ENCODE results near the gene NECTIN1. TPM values are rescaled to one million over a fixed set of nuclear protein-coding genes. Genes with fewer than 3 reads are reported as not detected.

NECTIN1 gene
- total RNA-seq, 1 experiment from 2014 or later: 2.3 TPM

DNA sequence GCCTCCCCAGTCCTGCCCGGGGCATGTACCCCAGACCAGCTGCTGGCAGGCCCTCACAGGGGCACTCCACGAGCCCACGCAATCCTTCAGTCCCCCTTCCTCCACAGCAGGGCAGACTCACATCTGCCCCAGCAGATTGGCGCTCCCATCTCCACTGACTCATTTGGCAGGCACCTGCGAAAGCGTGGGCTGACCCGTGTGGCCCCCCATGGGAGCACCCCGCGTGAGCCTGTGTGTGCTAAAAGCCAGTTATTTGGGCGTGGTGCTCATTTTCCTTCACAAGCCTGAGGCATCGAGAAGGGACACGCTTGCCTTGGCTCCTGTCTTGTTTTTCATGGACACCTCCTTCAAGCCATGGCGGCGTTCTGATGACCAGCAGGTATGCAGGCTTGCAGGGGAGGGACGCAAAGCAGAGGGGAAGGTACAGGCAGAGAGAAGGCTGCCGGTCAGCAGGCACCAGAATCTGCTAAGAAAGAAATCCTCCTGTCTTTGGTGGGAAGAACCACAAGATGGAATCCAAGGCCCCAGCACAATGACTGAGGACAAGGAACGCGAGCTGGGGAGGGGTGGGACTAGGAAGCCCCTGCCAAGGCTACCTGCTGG lies 8.6 kb downstream of the NECTIN1 start:
- no peaks in the 10 kb centered on the region for H3K27me3 ChIP-seq (replicated peaks)
- no peak overlapping the region for H3K4me3 ChIP-seq
- no peak for DNase-seq (ENCODE audit: low read depth in 1 of 2, low spot score in 2 of 2)
- peaks cover 6% of the 10 kb centered on the region; the same call in 1 of the 2 replicates for H3K4me1 ChIP-seq (replicated peaks)
- H3K9me3 ChIP-seq (replicated peaks): no peaks in the 10 kb centered on the region
- no peak overlapping the region for H3K27ac ChIP-seq
- no peaks in the 10 kb centered on the region for H3K36me3 ChIP-seq

DNA sequence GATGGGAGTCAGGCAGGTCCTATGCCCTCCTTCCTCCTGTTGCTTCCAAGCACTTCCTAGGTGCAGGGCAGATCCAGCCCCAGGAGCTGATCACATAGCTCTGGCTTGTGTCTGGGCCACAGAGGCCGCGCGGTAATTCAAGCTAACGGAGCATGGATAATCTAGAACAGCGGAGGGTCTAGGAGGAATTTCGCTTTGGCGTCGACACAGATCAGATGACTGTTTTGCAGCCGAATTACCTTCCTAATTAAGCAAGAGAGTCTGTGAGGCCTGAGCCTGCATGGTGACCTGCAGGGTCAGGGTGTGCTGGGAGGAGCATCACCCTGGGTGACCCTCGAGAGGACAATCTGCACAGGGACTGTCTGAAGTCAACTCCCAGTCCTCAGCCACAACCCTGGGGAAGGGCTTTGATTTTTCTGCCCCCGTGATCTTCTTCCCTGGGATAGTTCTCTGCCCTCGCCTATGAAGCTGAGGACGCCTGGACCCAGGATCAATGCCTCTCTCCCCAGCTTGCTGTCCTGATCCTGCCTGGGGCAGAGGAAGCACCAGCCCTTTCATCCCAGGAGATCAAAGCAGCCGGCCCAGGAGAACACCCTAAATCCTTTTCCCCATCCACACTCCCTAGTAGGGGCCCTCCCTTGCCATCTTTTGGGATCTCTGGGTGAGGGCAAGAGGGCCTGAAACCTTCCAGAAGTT lies 11.0 kb downstream of the NECTIN1 start:
- DNase-seq (ENCODE audit: low read depth in 1 of 2, low spot score in 2 of 2): no peak
- Histone ChIP-seq H3K27ac (no peak overlapping the region), H3K4me1 (replicated peaks) (peaks cover 6% of the 10 kb centered on the region; the same call in 1 of the 2 replicates), H3K36me3 (no peaks in the 10 kb centered on the region), H3K4me3 (no peak overlapping the region), H3K9me3 (replicated peaks) (no peaks in the 10 kb centered on the region), H3K27me3 (replicated peaks) (no peaks in the 10 kb centered on the region)

DNA sequence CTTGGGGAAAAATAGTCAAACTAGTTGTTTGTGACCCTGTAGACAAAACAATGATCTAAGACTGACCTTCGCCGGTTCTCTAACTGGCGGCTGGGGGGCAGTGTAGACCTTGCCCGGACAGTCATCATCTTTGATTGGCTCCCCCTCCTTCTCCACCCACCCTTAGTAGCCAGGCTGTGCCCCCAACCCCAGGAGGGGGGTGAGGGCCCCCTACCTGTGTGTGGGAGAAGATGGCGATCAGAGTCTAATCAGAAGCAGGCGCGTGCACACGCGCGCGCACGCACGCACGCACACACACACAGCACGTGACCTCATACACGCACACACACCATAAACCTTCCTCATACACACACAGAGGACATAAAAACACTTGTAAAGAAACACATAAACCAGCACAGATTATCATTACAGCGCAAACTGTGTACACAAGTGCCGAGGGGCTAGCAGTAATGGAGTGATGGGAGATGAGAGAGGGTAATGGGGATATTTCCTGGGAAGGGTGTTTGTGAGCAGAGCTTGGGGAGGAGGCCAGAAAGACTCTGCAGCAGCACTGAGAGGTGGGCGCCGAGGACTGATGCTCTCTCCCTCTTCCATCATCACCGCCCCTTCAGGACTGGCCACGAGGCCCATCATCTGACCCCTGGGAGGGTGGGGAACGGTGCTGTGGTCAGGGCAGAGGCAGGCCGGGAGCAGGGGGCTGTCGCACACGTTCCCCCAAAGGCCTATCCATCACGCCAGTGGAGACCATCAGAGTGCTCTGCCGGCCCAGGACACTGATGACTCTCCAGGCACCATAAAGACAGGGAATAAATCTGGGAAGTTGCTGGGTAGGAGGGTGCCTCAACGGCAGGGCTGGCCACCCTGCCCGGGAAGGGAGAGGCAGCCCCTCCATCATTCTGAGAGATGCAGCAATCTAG lies 12.2 kb downstream of the NECTIN1 start:
- Histone ChIP-seq H3K36me3 (no peaks in the 10 kb centered on the region), H3K9me3 (replicated peaks) (no peaks in the 10 kb centered on the region), H3K27me3 (replicated peaks) (no peaks in the 10 kb centered on the region), H3K4me3 (no peak overlapping the region), H3K27ac (no peak overlapping the region), H3K4me1 (replicated peaks) (peaks cover 6% of the 10 kb centered on the region; the same call in 1 of the 2 replicates)
- DNase-seq (ENCODE audit: low read depth in 1 of 2, low spot score in 2 of 2): no peak

DNA sequence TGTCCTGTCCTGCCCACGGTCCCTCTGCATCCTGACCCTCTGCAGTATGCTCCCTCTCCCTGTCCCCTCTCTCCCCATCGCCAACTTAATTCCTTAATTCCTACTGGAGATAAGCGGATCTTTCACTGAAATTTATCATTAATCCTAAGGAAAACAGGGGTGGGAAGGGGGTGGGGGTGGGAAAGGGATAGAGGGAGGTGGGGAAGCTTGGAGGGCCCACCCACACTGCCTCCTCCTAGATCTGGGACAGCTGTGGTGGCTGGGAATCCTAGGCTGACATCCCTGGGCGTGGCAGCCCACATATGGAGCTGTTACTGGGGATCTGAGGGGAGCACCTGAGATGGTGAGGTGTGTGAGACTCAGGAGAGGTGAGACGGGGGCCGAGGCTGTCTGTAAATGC lies 14.4 kb downstream of the NECTIN1 start:
- no peak for DNase-seq (ENCODE audit: low read depth in 1 of 2, low spot score in 2 of 2)
- Histone ChIP-seq H3K36me3 (no peaks in the 10 kb centered on the region), H3K27me3 (replicated peaks) (no peaks in the 10 kb centered on the region), H3K4me1 (replicated peaks) (no peaks in the 10 kb centered on the region), H3K27ac (no peak overlapping the region), H3K9me3 (replicated peaks) (no peaks in the 10 kb centered on the region), H3K4me3 (no peak overlapping the region)

DNA sequence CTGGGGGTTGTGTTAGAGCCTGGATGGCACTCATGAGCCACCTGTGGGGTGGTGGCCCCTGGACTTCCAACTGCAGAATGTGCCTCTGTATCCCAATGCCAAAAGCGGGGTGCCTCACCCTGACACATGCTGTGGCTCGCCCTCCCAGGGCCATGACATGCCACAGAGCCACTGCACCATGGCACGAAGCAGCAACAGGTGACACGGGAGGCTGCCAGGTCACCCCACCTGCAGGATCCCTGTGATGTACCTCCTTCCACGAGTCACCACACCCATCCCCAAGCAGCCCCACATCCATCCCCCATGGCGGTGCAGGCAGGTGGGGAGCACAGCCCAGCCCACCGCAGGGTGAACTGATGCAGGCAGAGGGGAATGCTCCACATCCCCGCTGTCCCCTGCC lies 14.8 kb downstream of the NECTIN1 start:
- no peak overlapping the region for H3K27ac ChIP-seq
- H3K4me3 ChIP-seq: no peak overlapping the region
- no peaks in the 10 kb centered on the region for H3K4me1 ChIP-seq (replicated peaks)
- H3K36me3 ChIP-seq: no peaks in the 10 kb centered on the region
- no peaks in the 10 kb centered on the region for H3K27me3 ChIP-seq (replicated peaks)
- no peak for DNase-seq (ENCODE audit: low read depth in 1 of 2, low spot score in 2 of 2)
- H3K9me3 ChIP-seq (replicated peaks): no peaks in the 10 kb centered on the region

DNA sequence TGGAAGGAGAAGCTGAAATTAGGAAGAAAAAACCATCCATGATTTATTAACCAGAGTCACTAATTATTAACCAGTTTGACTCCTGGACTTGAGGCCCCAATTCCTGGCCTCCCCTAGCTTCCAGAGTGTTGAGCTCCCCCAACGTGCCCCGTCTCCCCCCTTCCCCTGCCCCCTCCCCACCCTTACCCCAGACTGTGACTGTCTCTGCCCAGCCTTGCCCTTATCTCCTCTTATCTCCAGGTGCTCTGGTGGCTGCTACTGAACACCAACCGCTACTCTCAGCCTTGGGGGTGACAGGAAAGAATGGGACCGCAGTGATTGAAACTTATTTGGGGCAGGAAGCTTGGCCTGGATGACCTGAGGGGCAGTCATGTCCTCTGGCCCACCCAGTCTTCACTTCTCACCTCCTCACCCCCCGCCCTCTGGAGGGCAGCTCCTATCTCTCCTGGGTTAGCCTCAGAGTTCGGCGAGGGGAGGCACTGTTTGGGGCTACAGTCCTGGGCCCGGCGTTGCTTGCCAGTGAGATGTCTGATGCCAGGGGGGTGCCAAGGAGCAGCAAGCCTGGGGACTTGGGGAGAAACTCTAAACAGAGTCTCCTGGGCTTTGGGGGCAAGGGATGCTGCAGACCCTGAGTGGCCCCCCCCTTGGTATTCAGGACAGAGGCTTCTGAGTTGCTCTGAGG lies 15.5 kb downstream of the NECTIN1 start:
- H3K36me3 ChIP-seq: no peaks in the 10 kb centered on the region
- H3K27ac ChIP-seq: no peak overlapping the region
- no peaks in the 10 kb centered on the region for H3K27me3 ChIP-seq (replicated peaks)
- no peaks in the 10 kb centered on the region for H3K4me1 ChIP-seq (replicated peaks)
- no peak for DNase-seq (ENCODE audit: low read depth in 1 of 2, low spot score in 2 of 2)
- H3K4me3 ChIP-seq: no peak overlapping the region
- H3K9me3 ChIP-seq (replicated peaks): no peaks in the 10 kb centered on the region

DNA sequence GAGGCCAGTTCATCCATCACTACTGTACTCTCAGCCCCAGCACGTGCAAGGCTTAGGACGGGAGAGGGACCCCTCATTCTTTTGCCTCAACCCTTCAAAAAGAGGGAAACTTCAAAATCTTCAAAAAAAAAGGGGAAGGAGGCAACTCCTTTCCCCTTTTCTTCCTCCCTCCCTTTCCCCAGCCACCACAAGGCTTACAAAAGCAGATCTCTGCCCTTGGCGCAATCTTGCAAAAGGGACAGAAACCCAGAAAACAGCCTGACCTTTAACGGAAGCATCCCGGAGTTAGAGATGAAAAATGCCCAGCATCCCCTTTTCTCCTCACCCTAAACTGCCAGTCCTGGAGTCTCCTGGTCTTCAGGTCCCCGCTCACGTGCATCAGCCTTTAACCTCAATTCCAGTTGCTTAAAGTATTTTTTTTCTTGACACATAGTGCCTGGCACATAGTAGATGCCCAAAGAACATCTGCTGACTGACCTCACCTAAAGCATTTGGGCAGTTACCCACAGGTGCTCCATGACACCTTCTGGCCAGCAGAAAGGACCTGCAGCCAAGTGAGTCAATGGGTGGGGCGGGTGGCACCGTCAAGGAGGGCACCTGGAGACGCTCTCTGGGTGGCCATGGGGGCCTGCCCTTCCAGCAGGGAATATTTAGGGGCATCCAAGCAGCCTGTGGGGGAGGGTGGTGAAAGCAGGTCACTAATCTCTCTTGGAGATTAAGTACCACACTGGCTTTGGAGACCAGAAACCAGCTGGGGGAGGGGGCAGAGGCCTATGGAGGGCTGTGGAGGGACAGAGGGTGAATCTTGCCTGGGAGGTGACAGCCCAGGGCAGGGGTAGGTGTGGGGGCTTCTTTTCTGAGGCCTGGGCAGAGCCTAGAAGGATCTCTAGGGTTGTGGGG lies 16.3 kb downstream of the NECTIN1 start:
- no peaks in the 10 kb centered on the region for H3K27me3 ChIP-seq (replicated peaks)
- no peaks in the 10 kb centered on the region for H3K4me1 ChIP-seq (replicated peaks)
- no peak for DNase-seq (ENCODE audit: low read depth in 1 of 2, low spot score in 2 of 2)
- H3K36me3 ChIP-seq: no peaks in the 10 kb centered on the region
- no peak overlapping the region for H3K4me3 ChIP-seq
- no peaks in the 10 kb centered on the region for H3K9me3 ChIP-seq (replicated peaks)
- no peak overlapping the region for H3K27ac ChIP-seq

DNA sequence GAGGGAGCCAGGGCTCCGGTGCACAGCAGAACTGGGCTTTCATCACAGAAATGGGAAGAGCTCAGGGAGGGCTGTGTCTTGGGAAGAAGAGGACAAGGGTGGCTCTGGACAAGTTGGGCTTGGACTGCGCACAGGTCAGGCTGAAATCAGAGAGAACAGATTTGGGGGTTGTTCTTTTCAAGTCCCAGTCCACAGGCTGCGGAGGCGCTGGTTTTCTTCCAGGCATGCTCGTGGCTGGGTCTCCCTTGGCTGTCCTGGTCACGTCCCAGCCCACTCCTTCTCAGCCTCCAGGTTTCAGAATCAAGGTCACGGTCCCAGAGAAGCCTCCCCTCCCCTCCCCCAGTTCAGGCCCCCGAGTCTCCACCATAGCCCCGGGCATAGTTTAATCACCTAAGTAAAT lies 17.0 kb downstream of the NECTIN1 start:
- no peaks in the 10 kb centered on the region for H3K4me1 ChIP-seq (replicated peaks)
- H3K36me3 ChIP-seq: no peaks in the 10 kb centered on the region
- no peaks in the 10 kb centered on the region for H3K27me3 ChIP-seq (replicated peaks)
- H3K27ac ChIP-seq: no peak overlapping the region
- no peaks in the 10 kb centered on the region for H3K9me3 ChIP-seq (replicated peaks)
- no peak for DNase-seq (ENCODE audit: low read depth in 1 of 2, low spot score in 2 of 2)
- H3K4me3 ChIP-seq: no peak overlapping the region

DNA sequence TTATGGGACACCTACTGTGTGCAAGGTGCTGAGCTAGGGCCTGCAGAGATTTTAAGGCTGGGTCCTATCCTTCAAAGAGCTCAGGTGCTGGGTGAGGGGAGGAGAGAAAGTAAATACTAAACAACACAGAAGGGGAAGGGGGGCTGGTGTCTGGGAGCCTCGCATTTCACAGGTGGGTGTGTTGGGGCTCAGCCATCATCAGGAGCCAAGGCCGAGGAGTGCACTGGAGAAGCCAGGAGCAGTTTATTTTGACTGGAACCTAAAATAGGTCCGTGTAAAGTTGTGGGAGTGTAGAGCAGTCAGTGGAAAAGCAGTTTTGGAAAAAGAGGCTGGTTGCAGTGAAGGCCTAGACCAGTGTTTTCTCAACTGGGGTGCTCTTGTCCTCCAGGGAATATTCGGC lies 17.5 kb downstream of the NECTIN1 start:
- Histone ChIP-seq H3K9me3 (replicated peaks) (no peaks in the 10 kb centered on the region), H3K27me3 (replicated peaks) (no peaks in the 10 kb centered on the region), H3K27ac (no peak overlapping the region), H3K4me3 (no peak overlapping the region), H3K36me3 (no peaks in the 10 kb centered on the region), H3K4me1 (replicated peaks) (no peaks in the 10 kb centered on the region)
- DNase-seq (ENCODE audit: low read depth in 1 of 2, low spot score in 2 of 2): no peak

DNA sequence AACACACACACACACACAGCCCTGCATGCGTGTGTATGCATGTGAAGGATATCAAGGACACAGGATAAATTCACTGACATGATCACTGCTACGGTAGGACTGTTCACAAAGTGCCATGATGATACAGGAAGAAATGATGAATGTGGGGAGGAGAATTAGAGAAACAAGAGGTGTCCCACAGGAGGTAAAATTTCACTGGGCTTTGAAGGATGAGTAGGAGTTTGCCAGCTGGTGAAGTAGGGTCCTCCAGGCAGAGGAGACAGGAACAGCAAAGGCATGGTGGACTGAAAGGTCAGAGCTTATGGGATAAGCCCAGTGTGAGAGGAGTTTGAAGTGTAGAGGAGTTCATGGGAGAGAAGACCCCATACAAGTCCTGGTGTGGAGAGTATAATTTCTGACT lies 18.6 kb downstream of the NECTIN1 start:
- Histone ChIP-seq H3K36me3 (no peaks in the 10 kb centered on the region), H3K4me3 (no peak overlapping the region), H3K4me1 (replicated peaks) (no peaks in the 10 kb centered on the region), H3K9me3 (replicated peaks) (no peaks in the 10 kb centered on the region), H3K27ac (no peak overlapping the region), H3K27me3 (replicated peaks) (no peaks in the 10 kb centered on the region)
- no peak for DNase-seq (ENCODE audit: low read depth in 1 of 2, low spot score in 2 of 2)

DNA sequence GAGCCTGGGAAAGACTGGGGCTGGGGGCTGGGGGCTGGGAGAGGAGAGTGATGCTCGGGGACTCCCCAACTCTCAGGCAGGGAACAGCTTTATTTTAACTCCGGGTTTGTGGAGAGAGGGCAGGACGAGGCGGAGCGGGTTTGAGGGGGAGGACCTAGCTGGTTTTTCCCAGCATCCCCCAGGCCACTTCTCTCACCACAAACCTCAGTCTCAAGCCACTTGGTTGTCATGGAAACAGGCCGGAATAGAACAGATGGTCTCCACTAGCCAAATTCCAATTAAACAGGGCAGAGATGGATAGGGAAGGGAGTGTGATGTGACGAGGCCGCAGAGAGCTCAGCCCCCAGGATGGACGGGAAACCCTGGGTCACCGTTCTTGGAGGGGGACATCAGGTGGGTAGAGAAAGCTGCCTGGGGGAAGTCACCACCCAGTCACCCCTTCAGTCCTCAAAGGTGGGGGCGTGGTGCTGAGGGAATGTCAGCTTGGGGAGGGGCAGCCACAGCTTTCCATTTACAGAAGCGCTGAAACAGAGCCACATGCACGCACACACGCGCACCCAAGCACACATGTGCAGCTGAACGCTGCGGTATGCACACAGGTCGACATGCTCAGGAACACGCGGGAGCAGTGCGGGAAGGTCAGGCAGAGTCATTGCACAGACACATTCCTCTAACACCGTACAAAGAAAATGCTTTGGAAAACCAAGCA lies 19.2 kb downstream of the NECTIN1 start:
- Histone ChIP-seq H3K27ac (no peak overlapping the region), H3K4me3 (no peak overlapping the region)

DNA sequence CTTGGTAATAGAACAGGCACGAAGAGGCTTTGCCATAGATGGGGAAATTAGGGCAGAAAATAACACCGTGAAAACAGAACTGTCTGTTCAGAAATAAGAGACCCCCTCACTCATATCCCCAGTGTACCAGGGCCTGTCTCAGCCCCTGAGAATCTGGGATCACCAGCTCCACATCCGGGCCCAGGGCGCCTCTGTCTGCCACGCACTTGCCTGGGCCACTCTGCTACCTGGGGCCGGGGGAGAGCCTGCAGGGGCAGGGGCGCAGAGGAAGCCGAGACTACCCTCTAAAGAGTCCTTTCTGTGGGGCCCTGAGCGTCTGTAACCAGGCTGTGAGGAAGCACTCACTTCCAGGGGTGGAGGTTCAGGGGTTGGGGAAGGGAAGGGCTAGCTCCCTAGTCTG lies 19.8 kb downstream of the NECTIN1 start:
- Histone ChIP-seq H3K27ac (no peak overlapping the region), H3K36me3 (no peaks in the 10 kb centered on the region), H3K27me3 (replicated peaks) (no peaks in the 10 kb centered on the region), H3K9me3 (replicated peaks) (no peaks in the 10 kb centered on the region), H3K4me3 (no peak overlapping the region), H3K4me1 (replicated peaks) (no peaks in the 10 kb centered on the region)
- DNase-seq (ENCODE audit: low read depth in 1 of 2, low spot score in 2 of 2): no peak

More for the DNA sequence above, 19.2 kb downstream of the NECTIN1 start:
- H3K27me3 ChIP-seq (replicated peaks): no peaks in the 10 kb centered on the region
- no peak for DNase-seq (ENCODE audit: low read depth in 1 of 2, low spot score in 2 of 2)
- H3K36me3 ChIP-seq: no peaks in the 10 kb centered on the region
- no peaks in the 10 kb centered on the region for H3K9me3 ChIP-seq (replicated peaks)
- H3K4me1 ChIP-seq (replicated peaks): no peaks in the 10 kb centered on the region
